Inflammatory macrophage treated with lipopolysaccharide for 1 hour (primary cell): Measurements from ENCODE around the gene ORC2.
A peak's percentile ranks its signal among the peaks of the same experiment; 100 is the strongest.

Experiments
- DNase-seq, 2 donors: peaks; one replicate each; pipeline ENCODE4 v3.0.0-alpha.2; 2020 to 2022

Gene ORC2

GRCh38 chr2:200930947-200931626 is 32.4 kb downstream of the ORC2 start:
- peak; percentile 33 to 79 for DNase-seq

GRCh38 chr2:200929334-200930249 is 33.9 kb downstream of the ORC2 start:
- no peak for DNase-seq

- no peak for DNase-seq
These were observed 41.0 kb downstream of the ORC2 start for GRCh38 chr2:200922439-200922838.

GRCh38 chr2:200913654-200914053 is 49.8 kb downstream of the ORC2 start:
- no peak for DNase-seq

GRCh38 chr2:200909958-200910357 is 53.5 kb downstream of the ORC2 start:
- no peak for DNase-seq

- peak; percentile 42 to 76 for DNase-seq
These were observed 57.7 kb downstream of the ORC2 start for GRCh38 chr2:200905618-200906296.

- peak; percentile 71 to 89 for DNase-seq
These were observed 61.9 kb downstream of the ORC2 start for GRCh38 chr2:200901459-200902072.

- no peak for DNase-seq
These were observed 64.0 kb downstream of the ORC2 start for GRCh38 chr2:200899482-200899881.

GRCh38 chr2:200888704-200889625 is 74.5 kb downstream of the ORC2 start, which contains the start of the genes NIF3L1 and PPIL3:
TSS of gene NIF3L1 (plus strand) at chr2:200889371. CDS start at chr2:200891944, 2,573 bp downstream.
TSS of gene PPIL3 (minus strand) at chr2:200889077. CDS start at chr2:200887615, 1,462 bp downstream.
- DNase-seq = peak; percentile 97 to 99

- peak in 1 of 2 donors; percentile 44 for DNase-seq
These were observed 81.7 kb downstream of the ORC2 start for GRCh38 chr2:200881715-200882249.

GRCh38 chr2:200878289-200878880 is 85.1 kb downstream of the ORC2 start:
- no peak for DNase-seq

- DNase-seq = no peak
These were observed 86.0 kb downstream of the ORC2 start for GRCh38 chr2:200877443-200877842.

GRCh38 chr2:200873560-200873959 is 89.9 kb downstream of the ORC2 start:
- DNase-seq = peak in 1 of 2 donors; percentile 73

- no peak for DNase-seq
These were observed 92.3 kb downstream of the ORC2 start for GRCh38 chr2:200871151-200871550.

GRCh38 chr2:200869014-200869413 is 94.4 kb downstream of the ORC2 start:
- DNase-seq = no peak

GRCh38 chr2:200864176-200865034 is 99.1 kb downstream of the ORC2 start, which contains the start of gene CLK1:
TSS of gene CLK1 (minus strand) at chr2:200864658. CDS start at chr2:200861862, 2,796 bp downstream.
- peak; percentile 97 to 98 for DNase-seq

GRCh38 chr2:200863782-200864175 is 99.7 kb downstream of the ORC2 start:
- peak in 1 of 2 donors; percentile 84 for DNase-seq

- DNase-seq = peak; percentile 61 to 68
These were observed 100.9 kb downstream of the ORC2 start for GRCh38 chr2:200862532-200863000.

GRCh38 chr2:200861617-200862155 is 101.8 kb downstream of the ORC2 start:
- no peak for DNase-seq
